ENCODE measurements around the gene CPN2. TPM values are rescaled to one million over a fixed set of nuclear protein-coding genes. Genes with fewer than 3 reads are reported as not detected.

Gene CPN2
- total and polyA plus RNA-seq, 2 experiments from 2014 or later = 0.10 to 0.14 TPM

DNA sequence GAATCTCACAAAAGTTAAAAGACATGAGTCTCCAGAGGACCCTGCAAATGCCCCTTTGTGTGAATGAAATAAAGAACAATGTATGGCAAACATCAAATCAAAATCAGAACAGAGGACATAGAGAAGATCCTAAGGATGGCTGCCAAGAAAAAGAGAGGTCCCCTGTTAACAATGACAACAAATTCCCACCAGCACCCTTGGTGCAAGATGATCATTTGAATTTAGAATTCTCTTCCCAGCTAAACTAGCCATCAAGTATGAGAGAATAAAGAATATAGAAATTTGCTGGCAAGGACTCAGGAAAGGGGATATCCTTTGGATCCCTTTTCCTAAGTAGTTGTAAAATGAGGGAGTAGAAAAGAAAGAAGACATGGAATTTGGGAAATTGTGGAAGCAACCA, 39.7 kb upstream of the CPN2 start:
- ATAC-seq = no peak
- peaks cover 10% of the 10 kb centered on the region; the same call in 2 of the 3 replicates for H3K9me3 Mint-ChIP-seq
- Histone ChIP-seq H3K27me3 (ENCODE audit: insufficient read depth) (peaks cover 6% of the 10 kb centered on the region), H3K27ac (ENCODE audit: low read depth) (no peak overlapping the region), H3K4me1 (ENCODE audit: insufficient read depth) (peaks cover 3% of the 10 kb centered on the region; the same call in 1 of the 2 replicates), H3K9me2 (ENCODE audit: insufficient read depth) (no peaks in the 10 kb centered on the region), H3K36me3 (ENCODE audit: insufficient read depth) (no peaks in the 10 kb centered on the region; the same call in 1 of the 2 replicates), H3K4me2 (no peak overlapping the region), H2AFZ (no peak overlapping the region), H3K4me3 (no peak overlapping the region), H3K79me2 (replicated peaks; ENCODE audit: insufficient read depth) (no peaks in the 10 kb centered on the region), H3F3A (replicated peaks; ENCODE audit: low read depth) (0 out of 2 replicates have a peak, but pooled peaks cover 7% of the 10 kb centered on the region), H4K20me1 (replicated peaks; ENCODE audit: insufficient read depth) (no peaks in the 10 kb centered on the region)
- no peak overlapping the region for H3K4me3 Mint-ChIP-seq
- no peak overlapping the region for H3K27ac Mint-ChIP-seq
- peaks cover 11% of the 10 kb centered on the region for H3K27me3 Mint-ChIP-seq (ENCODE audit: insufficient read depth, low read depth, poor library complexity)
- H3K4me1 Mint-ChIP-seq = peaks cover 8% of the 10 kb centered on the region
- TF ChIP-seq, protein P1, sequence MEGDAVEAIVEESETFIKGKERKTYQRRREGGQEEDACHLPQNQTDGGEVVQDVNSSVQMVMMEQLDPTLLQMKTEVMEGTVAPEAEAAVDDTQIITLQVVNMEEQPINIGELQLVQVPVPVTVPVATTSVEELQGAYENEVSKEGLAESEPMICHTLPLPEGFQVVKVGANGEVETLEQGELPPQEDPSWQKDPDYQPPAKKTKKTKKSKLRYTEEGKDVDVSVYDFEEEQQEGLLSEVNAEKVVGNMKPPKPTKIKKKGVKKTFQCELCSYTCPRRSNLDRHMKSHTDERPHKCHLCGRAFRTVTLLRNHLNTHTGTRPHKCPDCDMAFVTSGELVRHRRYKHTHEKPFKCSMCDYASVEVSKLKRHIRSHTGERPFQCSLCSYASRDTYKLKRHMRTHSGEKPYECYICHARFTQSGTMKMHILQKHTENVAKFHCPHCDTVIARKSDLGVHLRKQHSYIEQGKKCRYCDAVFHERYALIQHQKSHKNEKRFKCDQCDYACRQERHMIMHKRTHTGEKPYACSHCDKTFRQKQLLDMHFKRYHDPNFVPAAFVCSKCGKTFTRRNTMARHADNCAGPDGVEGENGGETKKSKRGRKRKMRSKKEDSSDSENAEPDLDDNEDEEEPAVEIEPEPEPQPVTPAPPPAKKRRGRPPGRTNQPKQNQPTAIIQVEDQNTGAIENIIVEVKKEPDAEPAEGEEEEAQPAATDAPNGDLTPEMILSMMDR (conservative IDR thresholded peaks at IDR 0.05; ENCODE audit: low read depth in 2 of 2) = no peak
- no peak for TF ChIP-seq EZH2 (IDR thresholded peaks at IDR 0.05; ENCODE audit: low read depth, unreplicated experiment)
- TF ChIP-seq ZNF114 (CRISPR knock-in tag; IDR thresholded peaks at IDR 0.05) = no peak
- TF ChIP-seq, protein P2, sequence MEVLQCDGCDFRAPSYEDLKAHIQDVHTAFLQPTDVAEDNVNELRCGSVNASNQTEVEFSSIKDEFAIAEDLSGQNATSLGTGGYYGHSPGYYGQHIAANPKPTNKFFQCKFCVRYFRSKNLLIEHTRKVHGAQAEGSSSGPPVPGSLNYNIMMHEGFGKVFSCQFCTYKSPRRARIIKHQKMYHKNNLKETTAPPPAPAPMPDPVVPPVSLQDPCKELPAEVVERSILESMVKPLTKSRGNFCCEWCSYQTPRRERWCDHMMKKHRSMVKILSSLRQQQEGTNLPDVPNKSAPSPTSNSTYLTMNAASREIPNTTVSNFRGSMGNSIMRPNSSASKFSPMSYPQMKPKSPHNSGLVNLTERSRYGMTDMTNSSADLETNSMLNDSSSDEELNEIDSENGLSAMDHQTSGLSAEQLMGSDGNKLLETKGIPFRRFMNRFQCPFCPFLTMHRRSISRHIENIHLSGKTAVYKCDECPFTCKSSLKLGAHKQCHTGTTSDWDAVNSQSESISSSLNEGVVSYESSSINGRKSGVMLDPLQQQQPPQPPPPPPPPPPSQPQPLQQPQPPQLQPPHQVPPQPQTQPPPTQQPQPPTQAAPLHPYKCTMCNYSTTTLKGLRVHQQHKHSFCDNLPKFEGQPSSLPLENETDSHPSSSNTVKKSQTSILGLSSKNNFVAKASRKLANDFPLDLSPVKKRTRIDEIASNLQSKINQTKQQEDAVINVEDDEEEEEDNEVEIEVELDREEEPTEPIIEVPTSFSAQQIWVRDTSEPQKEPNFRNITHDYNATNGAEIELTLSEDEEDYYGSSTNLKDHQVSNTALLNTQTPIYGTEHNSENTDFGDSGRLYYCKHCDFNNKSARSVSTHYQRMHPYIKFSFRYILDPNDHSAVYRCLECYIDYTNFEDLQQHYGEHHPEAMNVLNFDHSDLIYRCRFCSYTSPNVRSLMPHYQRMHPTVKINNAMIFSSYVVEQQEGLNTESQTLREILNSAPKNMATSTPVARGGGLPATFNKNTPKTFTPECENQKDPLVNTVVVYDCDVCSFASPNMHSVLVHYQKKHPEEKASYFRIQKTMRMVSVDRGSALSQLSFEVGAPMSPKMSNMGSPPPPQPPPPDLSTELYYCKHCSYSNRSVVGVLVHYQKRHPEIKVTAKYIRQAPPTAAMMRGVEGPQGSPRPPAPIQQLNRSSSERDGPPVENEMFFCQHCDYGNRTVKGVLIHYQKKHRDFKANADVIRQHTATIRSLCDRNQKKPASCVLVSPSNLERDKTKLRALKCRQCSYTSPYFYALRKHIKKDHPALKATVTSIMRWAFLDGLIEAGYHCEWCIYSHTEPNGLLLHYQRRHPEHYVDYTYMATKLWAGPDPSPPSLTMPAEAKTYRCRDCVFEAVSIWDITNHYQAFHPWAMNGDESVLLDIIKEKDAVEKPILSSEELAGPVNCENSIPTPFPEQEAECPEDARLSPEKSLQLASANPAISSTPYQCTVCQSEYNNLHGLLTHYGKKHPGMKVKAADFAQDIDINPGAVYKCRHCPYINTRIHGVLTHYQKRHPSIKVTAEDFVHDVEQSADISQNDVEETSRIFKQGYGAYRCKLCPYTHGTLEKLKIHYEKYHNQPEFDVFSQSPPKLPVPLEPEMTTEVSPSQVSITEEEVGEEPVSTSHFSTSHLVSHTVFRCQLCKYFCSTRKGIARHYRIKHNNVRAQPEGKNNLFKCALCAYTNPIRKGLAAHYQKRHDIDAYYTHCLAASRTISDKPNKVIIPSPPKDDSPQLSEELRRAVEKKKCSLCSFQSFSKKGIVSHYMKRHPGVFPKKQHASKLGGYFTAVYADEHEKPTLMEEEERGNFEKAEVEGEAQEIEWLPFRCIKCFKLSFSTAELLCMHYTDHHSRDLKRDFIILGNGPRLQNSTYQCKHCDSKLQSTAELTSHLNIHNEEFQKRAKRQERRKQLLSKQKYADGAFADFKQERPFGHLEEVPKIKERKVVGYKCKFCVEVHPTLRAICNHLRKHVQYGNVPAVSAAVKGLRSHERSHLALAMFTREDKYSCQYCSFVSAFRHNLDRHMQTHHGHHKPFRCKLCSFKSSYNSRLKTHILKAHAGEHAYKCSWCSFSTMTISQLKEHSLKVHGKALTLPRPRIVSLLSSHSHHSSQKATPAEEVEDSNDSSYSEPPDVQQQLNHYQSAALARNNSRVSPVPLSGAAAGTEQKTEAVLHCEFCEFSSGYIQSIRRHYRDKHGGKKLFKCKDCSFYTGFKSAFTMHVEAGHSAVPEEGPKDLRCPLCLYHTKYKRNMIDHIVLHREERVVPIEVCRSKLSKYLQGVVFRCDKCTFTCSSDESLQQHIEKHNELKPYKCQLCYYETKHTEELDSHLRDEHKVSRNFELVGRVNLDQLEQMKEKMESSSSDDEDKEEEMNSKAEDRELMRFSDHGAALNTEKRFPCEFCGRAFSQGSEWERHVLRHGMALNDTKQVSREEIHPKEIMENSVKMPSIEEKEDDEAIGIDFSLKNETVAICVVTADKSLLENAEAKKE (CRISPR knock-in tag; IDR thresholded peaks at IDR 0.05) = no peak
- TF ChIP-seq, protein P3, sequence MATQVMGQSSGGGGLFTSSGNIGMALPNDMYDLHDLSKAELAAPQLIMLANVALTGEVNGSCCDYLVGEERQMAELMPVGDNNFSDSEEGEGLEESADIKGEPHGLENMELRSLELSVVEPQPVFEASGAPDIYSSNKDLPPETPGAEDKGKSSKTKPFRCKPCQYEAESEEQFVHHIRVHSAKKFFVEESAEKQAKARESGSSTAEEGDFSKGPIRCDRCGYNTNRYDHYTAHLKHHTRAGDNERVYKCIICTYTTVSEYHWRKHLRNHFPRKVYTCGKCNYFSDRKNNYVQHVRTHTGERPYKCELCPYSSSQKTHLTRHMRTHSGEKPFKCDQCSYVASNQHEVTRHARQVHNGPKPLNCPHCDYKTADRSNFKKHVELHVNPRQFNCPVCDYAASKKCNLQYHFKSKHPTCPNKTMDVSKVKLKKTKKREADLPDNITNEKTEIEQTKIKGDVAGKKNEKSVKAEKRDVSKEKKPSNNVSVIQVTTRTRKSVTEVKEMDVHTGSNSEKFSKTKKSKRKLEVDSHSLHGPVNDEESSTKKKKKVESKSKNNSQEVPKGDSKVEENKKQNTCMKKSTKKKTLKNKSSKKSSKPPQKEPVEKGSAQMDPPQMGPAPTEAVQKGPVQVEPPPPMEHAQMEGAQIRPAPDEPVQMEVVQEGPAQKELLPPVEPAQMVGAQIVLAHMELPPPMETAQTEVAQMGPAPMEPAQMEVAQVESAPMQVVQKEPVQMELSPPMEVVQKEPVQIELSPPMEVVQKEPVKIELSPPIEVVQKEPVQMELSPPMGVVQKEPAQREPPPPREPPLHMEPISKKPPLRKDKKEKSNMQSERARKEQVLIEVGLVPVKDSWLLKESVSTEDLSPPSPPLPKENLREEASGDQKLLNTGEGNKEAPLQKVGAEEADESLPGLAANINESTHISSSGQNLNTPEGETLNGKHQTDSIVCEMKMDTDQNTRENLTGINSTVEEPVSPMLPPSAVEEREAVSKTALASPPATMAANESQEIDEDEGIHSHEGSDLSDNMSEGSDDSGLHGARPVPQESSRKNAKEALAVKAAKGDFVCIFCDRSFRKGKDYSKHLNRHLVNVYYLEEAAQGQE (IDR thresholded peaks at IDR 0.05; ENCODE audit: unreplicated experiment) = no peak
- TF ChIP-seq, protein P4, sequence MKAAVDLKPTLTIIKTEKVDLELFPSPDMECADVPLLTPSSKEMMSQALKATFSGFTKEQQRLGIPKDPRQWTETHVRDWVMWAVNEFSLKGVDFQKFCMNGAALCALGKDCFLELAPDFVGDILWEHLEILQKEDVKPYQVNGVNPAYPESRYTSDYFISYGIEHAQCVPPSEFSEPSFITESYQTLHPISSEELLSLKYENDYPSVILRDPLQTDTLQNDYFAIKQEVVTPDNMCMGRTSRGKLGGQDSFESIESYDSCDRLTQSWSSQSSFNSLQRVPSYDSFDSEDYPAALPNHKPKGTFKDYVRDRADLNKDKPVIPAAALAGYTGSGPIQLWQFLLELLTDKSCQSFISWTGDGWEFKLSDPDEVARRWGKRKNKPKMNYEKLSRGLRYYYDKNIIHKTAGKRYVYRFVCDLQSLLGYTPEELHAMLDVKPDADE (IDR thresholded peaks at IDR 0.05) = no peak
- TF ChIP-seq JUNB (IDR thresholded peaks at IDR 0.05; ENCODE audit: unreplicated experiment) = no peak
- no peak for TF ChIP-seq CREB1 (CRISPR knock-in tag; IDR thresholded peaks at IDR 0.05; ENCODE audit: low read depth)
- TF ChIP-seq EZH2phosphoT487 (IDR thresholded peaks at IDR 0.05; ENCODE audit: unreplicated experiment) = no peak
- no peak for TF ChIP-seq NANOG (IDR thresholded peaks at IDR 0.05; ENCODE audit: borderline replicate concordance)
- TF ChIP-seq ZNF331 (CRISPR knock-in tag; IDR thresholded peaks at IDR 0.05; ENCODE audit: low read depth) = no peak
- no peak for TF ChIP-seq POLR2AphosphoS5 (IDR thresholded peaks at IDR 0.05; ENCODE audit: low read depth)
- no peak for TF ChIP-seq STAT1 (IDR thresholded peaks at IDR 0.05; ENCODE audit: unreplicated experiment)
- DNase-seq (ENCODE audit: low spot score) = no peak
- H3K36me3 Mint-ChIP-seq (ENCODE audit: low read depth) = no peaks in the 10 kb centered on the region

All from GM23338 (cell line).